HepG2 (cell line): ENCODE data around the gene LRRC51. TPM values are rescaled to one million over a fixed set of nuclear protein-coding genes. Genes with fewer than 3 reads are reported as not detected.
A peak's percentile ranks its signal among the peaks of the same experiment; 100 is the strongest.

ENCODE experiments used
- ADNP ChIP-seq: sonication (generic); formaldehyde crosslinking; IDR thresholded peaks from 2 replicates; pipeline ENCODE4 v1.4.0; 2020; ENCODE audit warnings: missing genetic modification reagents
- CCAR2 ChIP-seq: fragments of 200-400 bp; formaldehyde crosslinking; optimal IDR thresholded peaks from 2 replicates; pipeline ENCODE3; 2018; ENCODE audit warnings: low read depth, mild to moderate bottlenecking, low read length, moderate library complexity
- EZH2 ChIP-seq: conservative IDR thresholded peaks from 2 replicates; pipeline ENCODE4 v1.6.1; 2012; ENCODE audit warnings: mild to moderate bottlenecking, low read depth, low read length, moderate library complexity
- PITX1 ChIP-seq: sonication (generic); formaldehyde crosslinking; IDR thresholded peaks from 2 replicates; pipeline ENCODE4 v1.5.1; 2020; ENCODE audit warnings: mild to moderate bottlenecking, missing genetic modification reagents
- SIX1 ChIP-seq: sonication (generic); formaldehyde crosslinking; IDR thresholded peaks from 2 replicates; pipeline ENCODE4 v1.4.0; 2020; ENCODE audit warnings: missing genetic modification reagents, borderline replicate concordance
- SIX4 ChIP-seq: sonication (generic); formaldehyde crosslinking; IDR thresholded peaks from 2 replicates; pipeline ENCODE4 v1.4.0; 2020; ENCODE audit warnings: missing genetic modification reagents
- YEATS2 ChIP-seq: sonication (generic); formaldehyde crosslinking; IDR thresholded peaks from 2 replicates; pipeline ENCODE4 v1.4.0; 2020; ENCODE audit warnings: missing genetic modification reagents, borderline replicate concordance
- ZNF225 ChIP-seq: sonication (generic); formaldehyde crosslinking; IDR thresholded peaks from 2 replicates; pipeline ENCODE4 v1.4.0; 2020; ENCODE audit warnings: mild to moderate bottlenecking, missing genetic modification reagents
- ZNF282 ChIP-seq: fragments of 450-650 bp; IDR thresholded peaks from 2 replicates; pipeline ENCODE4 v1.6.1; 2018; ENCODE audit not compliant: partially characterized antibody
- ZNF484 ChIP-seq: sonication (generic); formaldehyde crosslinking; IDR thresholded peaks from 2 replicates; pipeline ENCODE4 v1.5.1; 2020; ENCODE audit warnings: mild to moderate bottlenecking, low read depth, missing genetic modification reagents, borderline replicate concordance
- ZNF589 ChIP-seq: sonication (generic); formaldehyde crosslinking; conservative IDR thresholded peaks from 2 replicates; pipeline ENCODE4 v1.8.0; 2022; ENCODE audit warnings: mild to moderate bottlenecking, moderate library complexity, missing genetic modification reagents
- ZNF619 ChIP-seq: sonication (generic); formaldehyde crosslinking; IDR thresholded peaks from 2 replicates; pipeline ENCODE4 v1.4.0; 2020; ENCODE audit warnings: mild to moderate bottlenecking, missing genetic modification reagents
- ZNF709 ChIP-seq: sonication (generic); formaldehyde crosslinking; IDR thresholded peaks from 2 replicates; pipeline ENCODE4 v1.5.0; 2020; ENCODE audit warnings: mild to moderate bottlenecking, missing genetic modification reagents
- ZNF724P ChIP-seq: sonication (generic); formaldehyde crosslinking; IDR thresholded peaks from 2 replicates; pipeline ENCODE4 v1.8.0; 2022; ENCODE audit warnings: missing genetic modification reagents, borderline replicate concordance
- ZNF777 ChIP-seq: sonication (generic); formaldehyde crosslinking; IDR thresholded peaks from 2 replicates; pipeline ENCODE4 v1.4.0; 2020; ENCODE audit warnings: missing genetic modification reagents
- ZSCAN30 ChIP-seq: sonication (generic); formaldehyde crosslinking; IDR thresholded peaks from 2 replicates; pipeline ENCODE4 v1.5.0; 2020; ENCODE audit warnings: mild to moderate bottlenecking, missing genetic modification reagents
- polyA plus RNA-seq, 8 experiments: library from polyadenylated mRNA; depleted of rRNA in 3 of 8; stranded (reverse) in 7 of 8; unstranded in 1 of 8; fragments of >200 nt; fragmentation: Illumina TruSeq in 4 of 8; extraction: Trizol in 4 of 8; gene quantifications; 2 replicates each; pipeline versions ENCODE4 v1.2.1 to v1.2.3, GENCODE V29; 2011 to 2016; ENCODE audit warnings: low read depth in 4 of 8, missing spikeins in 1 of 8, mixed read lengths in 1 of 8; ENCODE audit not compliant: insufficient read depth in 1 of 8
- total RNA-seq, 5 experiments: library from RNA; depleted of rRNA; stranded (reverse); fragments of >200 nt; fragmentation: Illumina TruSeq; extraction: Trizol; gene quantifications; 2 replicates each; pipeline ENCODE4 v1.2.3, GENCODE V29; 2016; ENCODE audit warnings: low read depth in 1 of 5
- TF ChIP-seq, protein P1 (sequence below): sonication (generic); formaldehyde crosslinking; IDR thresholded peaks from 2 replicates; pipeline ENCODE4 v1.4.0; 2020; ENCODE audit warnings: missing genetic modification reagents
- TF ChIP-seq, protein P2 (sequence below): sonication (generic); formaldehyde crosslinking; IDR thresholded peaks from 2 replicates; pipeline ENCODE4 v1.5.1; 2020; ENCODE audit warnings: mild to moderate bottlenecking, missing genetic modification reagents
- TF ChIP-seq, protein P3 (sequence below): sonication (generic); formaldehyde crosslinking; IDR thresholded peaks from 2 replicates; pipeline ENCODE4 v1.8.1; 2023; ENCODE audit warnings: mild to moderate bottlenecking, inconsistent platforms, moderate library complexity, missing genetic modification reagents, borderline replicate concordance
- TF ChIP-seq, protein P4 (sequence below): sonication (generic); formaldehyde crosslinking; IDR thresholded peaks from 2 replicates; pipeline ENCODE4 v1.5.1; 2020; ENCODE audit warnings: missing genetic modification reagents, mild to moderate bottlenecking, borderline replicate concordance
- TF ChIP-seq, protein P5 (sequence below): sonication (generic); formaldehyde crosslinking; IDR thresholded peaks from 2 replicates; pipeline ENCODE4 v1.4.0; 2020; ENCODE audit warnings: missing genetic modification reagents, borderline replicate concordance

LRRC51 gene
- total and polyA plus RNA-seq, 2 of the 13 experiments (the other 11 are each of a cell fraction or from before 2014, with no cell fraction given), result 5.3 to 6.0 TPM

DNA sequence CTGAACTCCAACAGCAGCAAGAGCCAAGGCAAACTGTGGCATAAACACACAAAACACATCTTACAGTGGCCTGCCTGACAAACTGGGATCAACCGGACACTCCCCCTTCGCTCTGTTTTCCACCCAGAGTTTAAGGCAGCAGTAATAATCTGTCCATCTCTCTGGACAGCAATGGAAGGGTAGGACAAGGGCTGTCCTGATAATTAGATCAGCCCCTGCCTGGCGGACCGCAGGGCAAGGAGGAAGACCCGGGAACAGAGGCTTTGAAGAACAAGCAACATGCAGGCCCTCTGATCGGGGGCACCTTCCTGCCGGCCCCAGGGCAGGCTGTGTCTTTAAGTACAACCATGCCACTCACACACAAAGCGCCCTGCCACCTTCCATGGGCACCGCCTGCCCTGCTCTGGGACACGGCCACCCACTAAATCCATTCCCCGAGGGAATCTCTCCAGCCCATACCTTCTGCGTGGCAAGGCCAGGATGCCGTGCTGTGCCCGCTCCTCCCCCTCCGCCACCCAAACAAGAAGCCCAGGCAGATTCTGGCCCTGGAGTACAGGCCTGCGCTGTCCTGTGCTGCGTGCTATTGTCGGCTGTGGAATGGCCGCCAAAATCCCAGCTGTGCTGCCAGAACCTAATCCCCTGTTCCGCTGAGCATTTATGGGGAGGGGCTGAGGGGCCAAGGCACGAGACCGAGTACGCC lies 39.1 kb upstream of the LRRC51 start (continued):
- TF ChIP-seq, protein P1, sequence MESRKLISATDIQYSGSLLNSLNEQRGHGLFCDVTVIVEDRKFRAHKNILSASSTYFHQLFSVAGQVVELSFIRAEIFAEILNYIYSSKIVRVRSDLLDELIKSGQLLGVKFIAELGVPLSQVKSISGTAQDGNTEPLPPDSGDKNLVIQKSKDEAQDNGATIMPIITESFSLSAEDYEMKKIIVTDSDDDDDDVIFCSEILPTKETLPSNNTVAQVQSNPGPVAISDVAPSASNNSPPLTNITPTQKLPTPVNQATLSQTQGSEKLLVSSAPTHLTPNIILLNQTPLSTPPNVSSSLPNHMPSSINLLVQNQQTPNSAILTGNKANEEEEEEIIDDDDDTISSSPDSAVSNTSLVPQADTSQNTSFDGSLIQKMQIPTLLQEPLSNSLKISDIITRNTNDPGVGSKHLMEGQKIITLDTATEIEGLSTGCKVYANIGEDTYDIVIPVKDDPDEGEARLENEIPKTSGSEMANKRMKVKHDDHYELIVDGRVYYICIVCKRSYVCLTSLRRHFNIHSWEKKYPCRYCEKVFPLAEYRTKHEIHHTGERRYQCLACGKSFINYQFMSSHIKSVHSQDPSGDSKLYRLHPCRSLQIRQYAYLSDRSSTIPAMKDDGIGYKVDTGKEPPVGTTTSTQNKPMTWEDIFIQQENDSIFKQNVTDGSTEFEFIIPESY, result no peak
- TF ChIP-seq, protein P2, sequence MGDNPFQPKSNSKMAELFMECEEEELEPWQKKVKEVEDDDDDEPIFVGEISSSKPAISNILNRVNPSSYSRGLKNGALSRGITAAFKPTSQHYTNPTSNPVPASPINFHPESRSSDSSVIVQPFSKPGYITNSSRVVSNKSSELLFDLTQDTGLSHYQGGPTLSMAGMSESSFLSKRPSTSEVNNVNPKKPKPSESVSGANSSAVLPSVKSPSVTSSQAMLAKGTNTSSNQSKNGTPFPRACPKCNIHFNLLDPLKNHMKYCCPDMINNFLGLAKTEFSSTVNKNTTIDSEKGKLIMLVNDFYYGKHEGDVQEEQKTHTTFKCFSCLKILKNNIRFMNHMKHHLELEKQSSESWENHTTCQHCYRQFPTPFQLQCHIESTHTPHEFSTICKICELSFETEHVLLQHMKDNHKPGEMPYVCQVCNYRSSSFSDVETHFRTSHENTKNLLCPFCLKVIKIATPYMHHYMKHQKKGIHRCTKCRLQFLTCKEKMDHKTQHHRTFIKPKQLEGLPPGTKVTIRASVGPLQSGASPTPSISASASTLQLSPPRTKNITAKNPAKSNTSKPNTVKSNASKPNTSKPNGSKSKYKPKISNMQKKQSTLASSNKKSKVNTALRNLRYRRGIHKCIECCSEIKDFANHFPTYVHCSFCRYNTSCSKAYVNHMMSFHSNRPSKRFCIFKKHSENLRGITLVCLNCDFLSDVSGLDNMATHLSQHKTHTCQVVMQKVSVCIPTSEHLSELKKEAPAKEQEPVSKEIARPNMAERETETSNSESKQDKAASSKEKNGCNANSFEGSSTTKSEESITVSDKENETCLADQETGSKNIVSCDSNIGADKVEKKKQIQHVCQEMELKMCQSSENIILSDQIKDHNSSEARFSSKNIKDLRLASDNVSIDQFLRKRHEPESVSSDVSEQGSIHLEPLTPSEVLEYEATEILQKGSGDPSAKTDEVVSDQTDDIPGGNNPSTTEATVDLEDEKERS (CRISPR knock-in tag), result no peak
- no peak for TF ChIP-seq ZNF709
- TF ChIP-seq ZNF282, result no peak
- TF ChIP-seq EZH2, result no peak
- TF ChIP-seq SIX1 (CRISPR knock-in tag), result no peak
- TF ChIP-seq ZNF619 (CRISPR knock-in tag), result no peak
- TF ChIP-seq CCAR2, result no peak
- TF ChIP-seq, protein P3, sequence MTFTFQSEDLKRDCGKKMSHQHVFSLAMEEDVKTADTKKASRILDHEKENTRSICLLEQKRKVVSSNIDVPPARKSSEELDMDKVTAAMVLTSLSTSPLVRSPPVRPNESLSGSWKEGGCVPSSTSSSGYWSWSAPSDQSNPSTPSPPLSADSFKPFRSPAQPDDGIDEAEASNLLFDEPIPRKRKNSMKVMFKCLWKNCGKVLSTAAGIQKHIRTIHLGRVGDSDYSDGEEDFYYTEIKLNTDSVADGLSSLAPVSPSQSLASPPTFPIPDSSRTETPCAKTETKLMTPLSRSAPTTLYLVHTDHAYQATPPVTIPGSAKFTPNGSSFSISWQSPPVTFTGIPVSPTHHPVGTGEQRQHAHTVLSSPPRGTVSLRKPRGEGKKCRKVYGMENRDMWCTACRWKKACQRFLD (CRISPR knock-in tag), result no peak
- no peak for TF ChIP-seq ZNF225
- TF ChIP-seq, protein P4, sequence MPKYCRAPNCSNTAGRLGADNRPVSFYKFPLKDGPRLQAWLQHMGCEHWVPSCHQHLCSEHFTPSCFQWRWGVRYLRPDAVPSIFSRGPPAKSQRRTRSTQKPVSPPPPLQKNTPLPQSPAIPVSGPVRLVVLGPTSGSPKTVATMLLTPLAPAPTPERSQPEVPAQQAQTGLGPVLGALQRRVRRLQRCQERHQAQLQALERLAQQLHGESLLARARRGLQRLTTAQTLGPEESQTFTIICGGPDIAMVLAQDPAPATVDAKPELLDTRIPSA (CRISPR knock-in tag), result no peak
- no peak for TF ChIP-seq ZSCAN30 (CRISPR knock-in tag)
- TF ChIP-seq SIX4 (CRISPR knock-in tag), result no peak
- TF ChIP-seq ZNF589, result no peak
- no peak for TF ChIP-seq ZNF484 (CRISPR knock-in tag)
- peak; percentile 41; the same call in 1 of the 2 replicates for TF ChIP-seq PITX1
- no peak; the same call in 1 of the 2 replicates for TF ChIP-seq ZNF777 (CRISPR knock-in tag)
- no peak for TF ChIP-seq YEATS2 (CRISPR knock-in tag)
- no peak for TF ChIP-seq ADNP (CRISPR knock-in tag)
- TF ChIP-seq, protein P5, sequence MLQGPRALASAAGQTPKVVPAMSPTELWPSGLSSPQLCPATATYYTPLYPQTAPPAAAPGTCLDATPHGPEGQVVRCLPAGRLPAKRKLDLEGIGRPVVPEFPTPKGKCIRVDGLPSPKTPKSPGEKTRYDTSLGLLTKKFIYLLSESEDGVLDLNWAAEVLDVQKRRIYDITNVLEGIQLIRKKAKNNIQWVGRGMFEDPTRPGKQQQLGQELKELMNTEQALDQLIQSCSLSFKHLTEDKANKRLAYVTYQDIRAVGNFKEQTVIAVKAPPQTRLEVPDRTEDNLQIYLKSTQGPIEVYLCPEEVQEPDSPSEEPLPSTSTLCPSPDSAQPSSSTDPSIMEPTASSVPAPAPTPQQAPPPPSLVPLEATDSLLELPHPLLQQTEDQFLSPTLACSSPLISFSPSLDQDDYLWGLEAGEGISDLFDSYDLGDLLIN (CRISPR knock-in tag), result no peak
- TF ChIP-seq ZNF724P, result no peak
